Skin of body (tissue), 2 donors: ENCODE results near the gene MYCN. TPM values are rescaled to one million over a fixed set of nuclear protein-coding genes. Genes with fewer than 3 reads are reported as not detected.

ENCODE experiments used
- DNase-seq: peaks from one replicate; lab custom pipeline; 2025; lab: John Stamatoyannopoulos, UW
- total RNA-seq: library from RNA; depleted of rRNA; stranded (reverse); fragments of >200 nt; gene quantifications from one replicate; pipeline ENCODE4 v1.2.3, GENCODE V29; 2014

Gene MYCN
- total RNA-seq, 1 donor from 2014 or later, result 15.6 TPM

GRCh38 chr2:15974565-15975260 is 34.4 kb downstream of the MYCN start:
- DNase-seq, result no peak

GRCh38 chr2:15975261-15975600 is 34.9 kb downstream of the MYCN start:
- no peak for DNase-seq

GRCh38 chr2:15975676-15976075 is 35.3 kb downstream of the MYCN start:
- no peak for DNase-seq

GRCh38 chr2:15976354-15976753 is 36.0 kb downstream of the MYCN start:
- no peak for DNase-seq

- no peak for DNase-seq
Measured at GRCh38 chr2:15979051-15979758, 38.9 kb downstream of the MYCN start.

GRCh38 chr2:15979759-15980604 is 39.6 kb downstream of the MYCN start:
- DNase-seq, result no peak

- DNase-seq, result no peak
Measured at GRCh38 chr2:15980605-15981098, 40.3 kb downstream of the MYCN start.

GRCh38 chr2:15981646-15982045 is 41.3 kb downstream of the MYCN start:
- DNase-seq, result no peak

GRCh38 chr2:15982285-15983044 is 42.1 kb downstream of the MYCN start:
- DNase-seq, result no peak

GRCh38 chr2:15983496-15983895 is 43.1 kb downstream of the MYCN start:
- DNase-seq, result no peak

GRCh38 chr2:15984368-15985255 is 44.3 kb downstream of the MYCN start:
- DNase-seq, result no peak

- DNase-seq, result no peak
Measured at GRCh38 chr2:15985531-15985930, 45.2 kb downstream of the MYCN start.

- no peak for DNase-seq
Measured at GRCh38 chr2:15986068-15986560, 45.8 kb downstream of the MYCN start.

- DNase-seq, result no peak
Measured at GRCh38 chr2:15986644-15987043, 46.3 kb downstream of the MYCN start.

GRCh38 chr2:15988733-15989132 is 48.4 kb downstream of the MYCN start:
- no peak for DNase-seq

GRCh38 chr2:15989559-15989958 is 49.2 kb downstream of the MYCN start:
- no peak for DNase-seq

- DNase-seq, result no peak
Measured at GRCh38 chr2:15990151-15991101, 50.1 kb downstream of the MYCN start.

GRCh38 chr2:15991231-15991630 is 50.9 kb downstream of the MYCN start:
- no peak for DNase-seq
